Fibroblast of skin of right quadriceps (primary cell): ENCODE data around the gene RNF123.

Experiments
- DNase-seq: peaks from one replicate; pipeline ENCODE4 v3.0.0-alpha.2; 2013

The RNF123 gene

GRCh38 chr3:49705390-49705960 lies 16.1 kb downstream of the RNF123 start:
- DNase-seq = no peak

- no peak for DNase-seq
Observed at GRCh38 chr3:49706456-49707112, 17.2 kb downstream of the RNF123 start.

- DNase-seq = no peak
Observed at GRCh38 chr3:49707113-49707480, 17.7 kb downstream of the RNF123 start.

GRCh38 chr3:49709852-49710251 lies 20.5 kb downstream of the RNF123 start:
- no peak for DNase-seq

DNA sequence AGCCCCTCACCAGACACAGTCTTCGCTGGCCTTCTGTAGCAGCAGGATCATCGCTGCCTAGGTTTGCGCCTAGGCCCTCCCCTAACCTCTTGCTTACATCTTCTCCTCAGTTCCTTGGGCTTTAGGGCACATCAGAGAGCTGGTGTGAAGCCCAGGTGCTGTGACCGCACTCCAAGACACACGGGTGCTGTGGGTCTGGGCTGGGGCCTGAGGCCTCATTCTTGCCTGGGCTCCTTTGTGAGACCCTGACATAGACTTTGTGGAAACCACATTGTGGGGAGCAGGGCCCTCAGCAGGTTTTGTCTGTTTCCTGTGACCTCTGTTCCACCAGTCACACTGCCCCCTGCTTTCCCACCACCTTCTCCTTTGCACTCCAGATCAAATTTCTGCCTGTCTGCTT lies 22.1 kb downstream of the RNF123 start:
- no peak for DNase-seq

DNA sequence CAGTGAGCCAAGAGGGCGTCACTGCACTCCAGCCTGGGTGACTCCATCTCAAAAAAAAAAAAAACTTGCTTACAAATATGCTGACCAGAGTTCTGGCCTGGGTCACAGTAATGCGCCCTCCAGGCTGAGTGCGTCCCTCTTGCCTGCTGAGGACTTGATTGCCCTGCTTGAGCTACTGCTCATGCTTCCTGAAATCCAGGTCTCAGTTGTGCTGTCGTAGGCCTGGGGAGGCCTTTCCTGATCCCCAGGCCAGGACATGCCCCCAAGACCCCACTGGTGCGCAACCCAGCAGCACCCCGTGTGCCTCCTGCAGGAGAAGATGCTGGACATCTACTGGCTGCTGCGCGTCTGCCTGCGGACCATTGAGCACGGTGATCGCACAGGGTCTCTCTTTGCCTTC lies 22.8 kb downstream of the RNF123 start:
- no peak for DNase-seq

DNA sequence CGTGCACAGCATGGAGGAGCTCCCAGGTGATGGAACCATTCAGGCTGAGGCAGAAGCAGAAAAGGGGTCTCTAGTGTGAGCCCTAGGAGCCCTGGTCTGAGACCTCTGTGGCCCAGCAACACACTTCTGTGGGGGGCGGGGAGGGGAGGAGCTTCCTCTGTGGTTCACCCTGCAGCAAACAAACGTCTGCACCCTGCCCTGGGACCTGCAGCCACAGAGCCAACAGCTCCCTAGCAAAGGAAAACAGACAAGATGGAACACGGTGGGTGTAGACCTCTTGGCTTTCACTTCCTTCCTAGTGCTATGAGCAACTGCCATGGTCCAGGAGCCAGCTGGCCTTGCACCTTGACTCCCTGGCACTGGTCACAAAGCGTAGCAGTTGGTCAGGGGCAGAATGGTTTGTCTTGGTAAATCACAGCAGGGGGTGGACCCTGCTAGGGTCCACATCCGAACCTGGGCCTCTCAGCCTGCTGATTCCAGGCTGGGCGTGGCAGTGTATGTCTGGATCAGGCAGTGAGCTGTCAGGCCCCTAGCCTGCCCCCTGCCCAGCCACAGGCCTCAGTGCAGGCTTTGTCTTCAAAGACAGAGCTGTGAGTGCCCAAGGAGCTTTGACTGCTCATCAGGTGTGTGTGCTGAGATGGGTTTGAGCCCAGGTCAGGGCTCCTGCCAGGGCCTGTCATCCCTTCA lies 23.4 kb downstream of the RNF123 start:
- no peak for DNase-seq

GRCh38 chr3:49713336-49714105 lies 24.2 kb downstream of the RNF123 start:
- no peak for DNase-seq

- DNase-seq = no peak
Observed at GRCh38 chr3:49714728-49715550, 25.6 kb downstream of the RNF123 start.

DNA sequence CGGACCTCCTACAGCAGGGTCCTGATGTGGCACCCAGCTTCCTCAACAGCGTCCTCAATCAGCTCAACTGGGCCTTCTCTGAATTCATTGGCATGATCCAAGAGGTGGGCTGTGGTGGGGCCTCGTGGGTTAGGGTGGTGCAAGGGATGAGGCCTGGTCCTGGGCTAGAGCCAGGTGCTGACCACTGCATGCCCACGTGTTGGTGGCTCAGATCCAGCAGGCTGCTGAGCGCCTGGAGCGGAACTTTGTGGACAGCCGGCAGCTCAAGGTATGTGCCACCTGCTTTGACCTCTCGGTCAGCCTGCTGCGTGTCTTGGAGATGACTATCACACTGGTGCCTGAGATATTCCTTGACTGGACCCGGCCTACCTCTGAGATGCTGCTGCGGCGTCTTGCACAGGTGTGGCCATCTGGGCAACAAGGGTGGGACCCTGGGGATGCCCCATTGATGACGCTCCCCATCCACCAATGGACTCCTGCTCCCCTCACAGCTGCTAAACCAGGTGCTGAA lies 26.3 kb downstream of the RNF123 start:
- DNase-seq = no peak

DNA sequence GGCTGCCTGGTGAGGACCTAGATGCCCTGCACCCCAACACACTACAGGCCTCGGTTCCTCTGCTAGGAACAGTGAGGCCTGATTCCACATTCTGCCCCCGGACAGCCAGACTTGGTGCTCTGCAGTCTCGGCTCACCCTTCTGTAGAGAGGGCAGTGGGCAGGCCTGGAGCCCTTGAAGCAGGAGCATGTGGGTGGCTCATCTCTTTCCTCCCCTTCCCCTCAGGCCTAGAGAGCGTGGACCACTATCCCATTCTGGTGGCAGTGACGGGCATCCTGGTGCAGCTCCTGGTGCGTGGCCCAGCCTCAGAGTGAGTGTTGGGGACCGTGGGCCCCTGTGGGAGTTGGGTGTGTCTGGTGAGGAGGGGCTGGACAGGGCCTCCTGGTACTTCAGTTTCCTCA lies 26.8 kb downstream of the RNF123 start:
- DNase-seq = no peak

DNA sequence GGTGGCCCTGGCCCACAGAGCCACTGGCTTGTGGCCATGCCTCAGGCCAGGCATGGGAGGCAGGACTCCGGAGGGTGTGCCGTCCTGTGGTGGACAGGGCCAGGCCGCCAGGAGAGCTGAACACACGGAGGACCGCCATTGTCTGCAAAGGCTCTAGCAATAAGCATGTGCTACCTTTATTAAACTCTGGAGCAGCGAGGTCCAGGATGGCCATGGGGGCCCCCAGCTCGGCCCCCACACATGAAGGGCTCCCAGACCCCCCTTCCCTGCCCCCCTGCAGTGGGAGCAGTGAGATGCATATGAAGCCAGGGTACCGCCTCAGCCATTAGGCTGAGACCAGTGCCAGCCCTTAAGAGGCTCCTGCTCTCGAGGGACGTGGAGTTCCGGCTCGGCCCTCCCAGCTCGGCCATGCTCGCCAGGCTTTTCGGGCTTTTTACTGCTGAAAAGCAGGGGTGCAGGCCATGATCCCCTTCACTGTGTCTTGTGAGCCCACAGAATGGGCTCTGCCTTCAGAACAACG lies 27.4 kb downstream of the RNF123 start:
- no peak for DNase-seq

- DNase-seq = no peak
Observed at GRCh38 chr3:49717211-49717958, 28.0 kb downstream of the RNF123 start.

DNA sequence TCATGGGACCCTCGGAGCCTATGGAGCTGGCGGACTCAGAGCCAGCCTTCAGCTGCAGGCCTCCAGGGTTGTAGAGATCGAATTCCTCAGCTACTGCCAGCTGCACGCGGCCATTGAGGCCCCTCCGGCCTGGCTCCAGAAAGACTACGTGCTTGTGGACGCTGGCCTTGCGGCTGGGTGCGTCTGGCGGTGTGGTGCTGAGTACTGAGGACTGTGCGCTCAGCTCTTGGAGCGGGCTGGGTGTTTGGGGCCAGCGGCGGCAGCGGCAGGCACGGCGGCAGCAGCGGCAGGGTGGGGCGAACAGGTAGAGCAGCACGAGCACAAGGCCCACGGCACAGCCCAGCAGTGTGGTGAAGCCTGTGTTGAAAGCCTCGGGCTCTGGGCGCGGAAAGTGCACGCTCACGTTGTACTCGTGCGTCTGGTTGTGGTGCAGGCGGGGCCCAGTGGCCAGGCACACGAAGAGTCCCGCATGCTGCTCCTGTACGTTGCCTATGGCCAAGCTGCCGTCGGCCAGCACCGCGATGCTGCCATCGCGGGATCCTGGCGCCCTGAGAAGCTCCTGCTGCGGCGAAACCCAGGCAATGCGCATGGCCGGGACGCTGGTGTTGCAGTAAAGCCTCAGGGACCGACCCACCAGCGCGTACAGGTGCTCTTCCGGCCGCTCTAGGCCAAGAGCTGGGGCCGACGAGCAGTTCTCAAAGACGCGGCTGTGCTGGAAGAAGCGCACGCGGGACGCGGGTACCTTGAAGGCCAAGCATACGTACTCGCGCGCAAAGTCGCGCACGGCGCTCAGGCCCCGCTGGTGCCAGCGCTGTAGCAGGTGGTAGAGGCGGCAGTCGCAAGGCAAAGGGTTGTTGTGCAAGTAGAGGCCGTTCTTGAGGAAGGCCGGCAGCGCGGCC lies 28.9 kb downstream of the RNF123 start:
- DNase-seq = no peak

DNA sequence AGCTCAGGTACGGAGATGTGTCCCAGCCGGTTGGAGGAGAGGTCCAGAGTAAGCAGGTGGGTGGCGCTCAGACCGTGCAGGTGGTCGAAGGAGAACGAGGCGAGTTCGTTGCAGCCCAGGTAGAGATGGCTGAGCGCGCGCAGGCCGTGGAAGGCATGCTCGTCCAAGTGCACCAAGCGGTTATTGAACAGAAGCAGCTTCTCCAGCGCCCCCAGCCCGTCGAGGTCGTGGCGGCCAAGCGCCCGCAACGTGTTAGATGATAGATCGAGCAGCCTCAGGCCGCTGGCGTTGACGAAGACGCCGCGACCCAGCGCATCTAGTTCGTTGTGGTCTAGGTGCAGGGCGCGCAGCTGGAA lies 29.5 kb downstream of the RNF123 start:
- DNase-seq = no peak

GRCh38 chr3:49719214-49719884 lies 30.0 kb downstream of the RNF123 start, which contains the start of gene AMIGO3:
Gene AMIGO3, minus strand, starts transcription at chr3:49719684. Its CDS starts 219 bp downstream, at chr3:49719465.
- DNase-seq = peak; percentile 92

DNA sequence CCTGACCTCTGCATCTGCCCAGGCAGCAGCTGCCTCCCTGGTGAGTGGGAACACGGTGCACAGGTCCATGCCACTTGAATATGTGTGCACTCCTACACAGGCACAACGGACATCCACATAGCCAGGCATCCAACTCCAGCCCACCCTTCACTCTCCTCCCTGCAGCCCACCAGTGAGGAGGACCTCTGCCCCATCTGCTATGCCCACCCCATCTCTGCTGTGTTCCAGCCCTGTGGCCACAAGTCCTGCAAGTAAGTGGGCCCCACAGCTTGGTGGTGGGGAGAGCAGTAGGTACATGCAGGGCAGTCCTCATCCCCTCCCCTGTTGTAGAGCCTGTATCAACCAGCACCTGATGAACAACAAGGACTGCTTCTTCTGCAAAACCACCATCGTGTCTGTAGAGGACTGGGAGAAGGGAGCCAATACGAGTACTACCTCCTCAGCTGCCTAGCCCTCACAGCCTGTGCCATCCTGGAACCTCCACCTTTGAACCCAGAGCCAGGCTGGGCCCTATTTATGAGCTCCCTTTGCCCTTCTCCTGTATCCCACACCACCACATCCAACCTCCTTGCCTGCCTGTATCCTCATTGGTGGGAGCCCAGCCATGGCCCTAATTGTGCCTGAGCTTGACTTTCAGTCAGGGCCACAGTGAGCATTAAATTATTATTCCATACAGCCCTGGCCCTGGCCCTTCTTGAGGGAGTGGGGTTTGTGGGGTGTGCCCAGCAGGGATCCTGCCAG lies 31.7 kb downstream of the RNF123 start:
- DNase-seq = no peak

- DNase-seq = no peak
Observed at GRCh38 chr3:49721596-49721895, 32.2 kb downstream of the RNF123 start.
